GM23338 (cell line): ENCODE data around the gene SYT17. TPM values are rescaled to one million over a fixed set of nuclear protein-coding genes. Genes with fewer than 3 reads are reported as not detected.

Source experiments
- ATAC-seq: fragments of 200-7000 bp; cut with Tn5 transposase; 3 replicates; pipeline ENCODE4 v1.9.1; 2020
- DNase-seq: peaks from one replicate; pipeline ENCODE4 v3.0.0-alpha.2; 2015; ENCODE audit warnings: low spot score
- H2AFZ ChIP-seq: fragments of 200-600 bp; sonication (generic); 2 replicates; pipeline ENCODE4 v1.8.0; 2016; ENCODE audit warnings: antibody characterized with exemption, mild to moderate bottlenecking, moderate library complexity
- H3F3A ChIP-seq: fragments of 200-600 bp; sonication (generic); replicated peaks from 2 replicates; pipeline ENCODE4 v1.8.0; 2017; ENCODE audit warnings: antibody characterized with exemption, mixed run types, low read depth
- H3K27ac ChIP-seq: fragments of 200-600 bp; sonication (generic); 2 replicates; pipeline ENCODE4 v1.6.1; 2016; ENCODE audit warnings: low read depth
- H3K27me3 ChIP-seq: fragments of 200-600 bp; sonication (generic); 2 replicates; pipeline ENCODE4 v1.8.0; 2016; ENCODE audit warnings: mild to moderate bottlenecking, mixed run types, moderate library complexity; ENCODE audit not compliant: insufficient read depth
- H3K36me3 ChIP-seq: fragments of 200-600 bp; sonication (generic); 2 replicates; pipeline ENCODE4 v1.8.0; 2016; ENCODE audit warnings: mild to moderate bottlenecking; ENCODE audit not compliant: insufficient read depth
- H3K4me1 ChIP-seq: fragments of 200-600 bp; sonication (generic); 2 replicates; pipeline ENCODE4 v1.8.0; 2016; ENCODE audit warnings: mild to moderate bottlenecking, moderate library complexity; ENCODE audit not compliant: insufficient read depth
- H3K4me2 ChIP-seq: fragments of 200-600 bp; sonication (generic); 2 replicates; pipeline ENCODE4 v1.7.1; 2017; ENCODE audit warnings: mixed run types
- H3K4me3 ChIP-seq: fragments of 200-600 bp; sonication (generic); 2 replicates; pipeline ENCODE4 v1.6.1; 2016; ENCODE audit warnings: mixed run types
- H3K79me2 ChIP-seq: fragments of 200-600 bp; sonication (generic); replicated peaks from 2 replicates; pipeline ENCODE4 v1.8.0; 2017; ENCODE audit warnings: mild to moderate bottlenecking; ENCODE audit not compliant: insufficient read depth
- H3K9me2 ChIP-seq: fragments of 200-600 bp; sonication (generic); 2 replicates; pipeline ENCODE4 v1.8.0; 2017; ENCODE audit not compliant: insufficient read depth
- H4K20me1 ChIP-seq: fragments of 200-600 bp; sonication (generic); replicated peaks from 2 replicates; pipeline ENCODE4 v1.8.0; 2017; ENCODE audit warnings: mild to moderate bottlenecking; ENCODE audit not compliant: insufficient read depth
- H3K27ac Mint-ChIP-seq: 2 replicates; pipeline ENCODE4 v1.8.0; 2020; ENCODE audit warnings: inconsistent platforms, mild to moderate bottlenecking, moderate library complexity, mixed read lengths
- H3K27me3 Mint-ChIP-seq: 3 replicates; pipeline ENCODE4 v1.8.0; 2022; ENCODE audit warnings: low read depth, mild to moderate bottlenecking, moderate library complexity, mixed read lengths, inconsistent platforms; ENCODE audit not compliant: insufficient read depth, poor library complexity
- H3K36me3 Mint-ChIP-seq: 3 replicates; pipeline ENCODE4 v1.8.0; 2021; ENCODE audit warnings: low read depth, mild to moderate bottlenecking, inconsistent platforms, moderate library complexity, mixed read lengths
- H3K4me1 Mint-ChIP-seq: 3 replicates; pipeline ENCODE4 v1.8.0; 2020; ENCODE audit warnings: mild to moderate bottlenecking, inconsistent platforms, mixed read lengths
- H3K4me3 Mint-ChIP-seq: 3 replicates; pipeline ENCODE4 v1.8.0; 2021; ENCODE audit warnings: moderate library complexity, mild to moderate bottlenecking, inconsistent platforms, mixed read lengths
- H3K9me3 Mint-ChIP-seq: 3 replicates; pipeline ENCODE4 v1.8.0; 2020; ENCODE audit warnings: moderate library complexity, mild to moderate bottlenecking, inconsistent platforms, mixed read lengths
- CREB1 ChIP-seq: fragments of 250-450 bp; sonication (Bioruptor Pico); IDR thresholded peaks from 2 replicates; pipeline ENCODE4 v1.5.0; 2020; ENCODE audit warnings: low read depth, mild to moderate bottlenecking, moderate library complexity
- EZH2 ChIP-seq: fragments of 200-600 bp; sonication (generic); IDR thresholded peaks from one replicate; pipeline ENCODE4 v1.8.0; 2017; ENCODE audit warnings: antibody characterized with exemption, mild to moderate bottlenecking, low read depth; ENCODE audit not compliant: unreplicated experiment
- JUNB ChIP-seq: IDR thresholded peaks from one replicate; pipeline ENCODE4 v1.6.1; 2016; ENCODE audit warnings: antibody characterized with exemption; ENCODE audit not compliant: unreplicated experiment
- POLR2AphosphoS5 ChIP-seq: IDR thresholded peaks from 2 replicates; pipeline ENCODE4 v1.6.1; 2016; ENCODE audit warnings: antibody characterized with exemption, low read depth
- REST ChIP-seq: IDR thresholded peaks from one replicate; pipeline ENCODE4 v1.6.1; 2018; ENCODE audit warnings: antibody characterized with exemption; ENCODE audit not compliant: unreplicated experiment
- STAT1 ChIP-seq: IDR thresholded peaks from one replicate; pipeline ENCODE4 v1.6.1; 2016; ENCODE audit warnings: antibody characterized with exemption; ENCODE audit not compliant: unreplicated experiment
- ZNF462 ChIP-seq: fragments of 250-450 bp; sonication (Bioruptor Pico); IDR thresholded peaks from 2 replicates; pipeline ENCODE4 v1.5.0; 2020; ENCODE audit warnings: mild to moderate bottlenecking, moderate library complexity
- polyA plus RNA-seq: library from polyadenylated mRNA; unstranded; fragments of >200 nt; fragmentation: Nextera tagmentation; extraction: Ambion mirVana; gene quantifications from 2 replicates; pipeline ENCODE4 v1.2.1, GENCODE V29; 2016
- total RNA-seq: library from RNA; depleted of rRNA; stranded (reverse); fragments of >200 nt; shearing (Covaris generic); gene quantifications from 2 replicates; pipeline ENCODE4 v1.2.3, GENCODE V29; 2014
- TF ChIP-seq, protein P1 (sequence below): IDR thresholded peaks from 2 replicates; pipeline ENCODE4 v1.6.1; 2016; ENCODE audit warnings: antibody characterized with exemption

SYT17 gene
- total and polyA plus RNA-seq, 2 experiments from 2014 or later, result 5.3 to 9.5 TPM

- Mint-ChIP-seq H3K27me3 (peaks cover 6% of the 10 kb centered on the region), H3K9me3 (peaks cover 3% of the 10 kb centered on the region; the same call in 1 of the 3 replicates), H3K4me3 (no peak overlapping the region), H3K36me3 (peaks cover 11% of the 10 kb centered on the region; the same call in 2 of the 3 replicates), H3K4me1 (peaks cover 19% of the 10 kb centered on the region), H3K27ac (no peak overlapping the region)
- Histone ChIP-seq H3K27me3 (no peaks in the 10 kb centered on the region), H3K79me2 (no peaks in the 10 kb centered on the region), H3K27ac (no peak overlapping the region), H3K36me3 (no peaks in the 10 kb centered on the region), H3K4me2 (no peak overlapping the region), H3K4me1 (peaks cover 9% of the 10 kb centered on the region), H2AFZ (no peak overlapping the region), H4K20me1 (no peaks in the 10 kb centered on the region), H3K9me2 (no peaks in the 10 kb centered on the region), H3F3A (no peaks in the 10 kb centered on the region), H3K4me3 (no peak overlapping the region)
- TF ChIP-seq, protein P1, sequence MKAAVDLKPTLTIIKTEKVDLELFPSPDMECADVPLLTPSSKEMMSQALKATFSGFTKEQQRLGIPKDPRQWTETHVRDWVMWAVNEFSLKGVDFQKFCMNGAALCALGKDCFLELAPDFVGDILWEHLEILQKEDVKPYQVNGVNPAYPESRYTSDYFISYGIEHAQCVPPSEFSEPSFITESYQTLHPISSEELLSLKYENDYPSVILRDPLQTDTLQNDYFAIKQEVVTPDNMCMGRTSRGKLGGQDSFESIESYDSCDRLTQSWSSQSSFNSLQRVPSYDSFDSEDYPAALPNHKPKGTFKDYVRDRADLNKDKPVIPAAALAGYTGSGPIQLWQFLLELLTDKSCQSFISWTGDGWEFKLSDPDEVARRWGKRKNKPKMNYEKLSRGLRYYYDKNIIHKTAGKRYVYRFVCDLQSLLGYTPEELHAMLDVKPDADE, result no peak
- no peak for TF ChIP-seq STAT1
- TF ChIP-seq POLR2AphosphoS5, result no peak
- no peak for TF ChIP-seq REST
- TF ChIP-seq ZNF462 (CRISPR knock-in tag), result no peak
- no peak for TF ChIP-seq CREB1 (CRISPR knock-in tag)
- no peak for TF ChIP-seq JUNB
- TF ChIP-seq EZH2, result no peak
- DNase-seq (no peak), ATAC-seq (no peak)
Observed at GRCh38 chr16:19183187-19183586, 15.1 kb downstream of the SYT17 start.
